Body of pancreas (tissue), 4 donors: ENCODE results near the gene DUOXA1. TPM values are rescaled to one million over a fixed set of nuclear protein-coding genes. Genes with fewer than 3 reads are reported as not detected.

Experiments
- ATAC-seq: fragments of 150-250 bp; one replicate; pipeline ENCODE4 v1.9.1; 2016
- DNase-seq, 4 donors: peaks; one replicate each; pipeline ENCODE4 v3.0.0-alpha.2; 2019
- H3K27ac ChIP-seq, 4 donors: fragments of 200-600 bp; sonication (generic); 1 replicate in 3 of 4; 2 replicates in 1 of 4; pipeline versions ENCODE4 v1.5.1 to v1.6.1; 2016 to 2019; ENCODE audit warnings: mild to moderate bottlenecking in 1 of 4, mixed read lengths in 1 of 4, moderate library complexity in 1 of 4
- H3K27me3 ChIP-seq, 2 donors: fragments of 200-600 bp; sonication (generic); one replicate each; pipeline ENCODE4 v1.6.0; 2016; ENCODE audit warnings: mild to moderate bottlenecking in 1 of 2
- H3K36me3 ChIP-seq, 2 donors: fragments of 200-600 bp; sonication (generic); replicated peaks in 1 of 2; 2 replicates each; pipeline ENCODE4 v1.5.1; 2016; ENCODE audit warnings: low read depth in 2 of 2; ENCODE audit not compliant: insufficient read depth in 1 of 2
- H3K4me1 ChIP-seq: fragments of 200-600 bp; sonication (generic); one replicate; pipeline ENCODE4 v1.6.0; 2016
- H3K4me3 ChIP-seq, 2 donors: fragments of 200-600 bp; sonication (generic); 1 replicate in 1 of 2; 2 replicates in 1 of 2; pipeline ENCODE4 v1.5.1; 2016 to 2019
- H3K9me3 ChIP-seq, 3 donors: fragments of 200-600 bp; sonication (generic); 1 replicate in 2 of 3; 2 replicates in 1 of 3; pipeline ENCODE4 v1.5.1; 2016
- POLR2A ChIP-seq, 3 donors: fragments of 450-650 bp; IDR thresholded peaks; one replicate each; pipeline ENCODE4 v1.6.1; 2016; ENCODE audit warnings: antibody characterized with exemption in 3 of 3, mild to moderate bottlenecking in 2 of 3
- WGBS, 2 donors: methylation state at CpG; one replicate each; pipeline ENCODE4 v1.1.5; 2017; 5-methylcytosine and 5-hydroxymethylcytosine counted together
- intact Hi-C: fragments of 100-400 bp; cut with DNase I; formaldehyde crosslinking; loops from one replicate; pipeline ENCODE4 v1.15.1; 2023
- total RNA-seq, 2 donors: library from RNA; depleted of rRNA; stranded (reverse); fragments of >200 nt; gene quantifications; one replicate each; pipeline ENCODE4 v1.1.0, GENCODE V29; 2016
- TF ChIP-seq, protein P1 (sequence below), 7 experiments: fragments of 450-650 bp in 4 of 7; fragments of 200-600 bp in 3 of 7; sonication (generic) in 3 of 7; IDR thresholded peaks; one replicate each; pipeline ENCODE4 v1.5.1; 2016 to 2019; ENCODE audit warnings: antibody characterized with exemption in 7 of 7

Gene DUOXA1, protein sequence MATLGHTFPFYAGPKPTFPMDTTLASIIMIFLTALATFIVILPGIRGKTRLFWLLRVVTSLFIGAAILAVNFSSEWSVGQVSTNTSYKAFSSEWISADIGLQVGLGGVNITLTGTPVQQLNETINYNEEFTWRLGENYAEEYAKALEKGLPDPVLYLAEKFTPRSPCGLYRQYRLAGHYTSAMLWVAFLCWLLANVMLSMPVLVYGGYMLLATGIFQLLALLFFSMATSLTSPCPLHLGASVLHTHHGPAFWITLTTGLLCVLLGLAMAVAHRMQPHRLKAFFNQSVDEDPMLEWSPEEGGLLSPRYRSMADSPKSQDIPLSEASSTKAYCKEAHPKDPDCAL
- not detected for total RNA-seq

GRCh38 chr15:45129651-45130129 is at the start of gene DUOXA1, which contains the start of gene DUOX1:
Gene DUOXA1, minus strand, starts transcription at chr15:45129879. Its CDS starts 6,865 bp downstream, at chr15:45123014.
Gene DUOX1, plus strand, starts transcription at chr15:45129994. Its CDS starts 1,973 bp downstream, at chr15:45131967.
- ATAC-seq = no peak

GRCh38 chr15:45177285-45177684 is 47.6 kb upstream of the DUOXA1 start:
- ATAC-seq (no peak), DNase-seq (no peak)
- H3K9me3 ChIP-seq = no peaks in the 10 kb centered on the region
- TF ChIP-seq, protein P1, sequence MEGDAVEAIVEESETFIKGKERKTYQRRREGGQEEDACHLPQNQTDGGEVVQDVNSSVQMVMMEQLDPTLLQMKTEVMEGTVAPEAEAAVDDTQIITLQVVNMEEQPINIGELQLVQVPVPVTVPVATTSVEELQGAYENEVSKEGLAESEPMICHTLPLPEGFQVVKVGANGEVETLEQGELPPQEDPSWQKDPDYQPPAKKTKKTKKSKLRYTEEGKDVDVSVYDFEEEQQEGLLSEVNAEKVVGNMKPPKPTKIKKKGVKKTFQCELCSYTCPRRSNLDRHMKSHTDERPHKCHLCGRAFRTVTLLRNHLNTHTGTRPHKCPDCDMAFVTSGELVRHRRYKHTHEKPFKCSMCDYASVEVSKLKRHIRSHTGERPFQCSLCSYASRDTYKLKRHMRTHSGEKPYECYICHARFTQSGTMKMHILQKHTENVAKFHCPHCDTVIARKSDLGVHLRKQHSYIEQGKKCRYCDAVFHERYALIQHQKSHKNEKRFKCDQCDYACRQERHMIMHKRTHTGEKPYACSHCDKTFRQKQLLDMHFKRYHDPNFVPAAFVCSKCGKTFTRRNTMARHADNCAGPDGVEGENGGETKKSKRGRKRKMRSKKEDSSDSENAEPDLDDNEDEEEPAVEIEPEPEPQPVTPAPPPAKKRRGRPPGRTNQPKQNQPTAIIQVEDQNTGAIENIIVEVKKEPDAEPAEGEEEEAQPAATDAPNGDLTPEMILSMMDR (IDR thresholded peaks at IDR 0.05) = no peak
- TF ChIP-seq POLR2A (IDR thresholded peaks at IDR 0.05) = no peak
- WGBS, 2 donors = 94 to 97% methylated on average over 3 of the region's 3 CpGs
- no peaks in the 10 kb centered on the region for H3K27me3 ChIP-seq
- intact Hi-C loops = no loop called here
- H3K27ac ChIP-seq = no peak overlapping the region
- H3K4me1 ChIP-seq = no peaks in the 10 kb centered on the region
- no peak overlapping the region for H3K4me3 ChIP-seq
- no peaks in the 10 kb centered on the region for H3K36me3 ChIP-seq

More at GRCh38 chr15:45129651-45130129, at the start of gene DUOXA1, which contains the start of gene DUOX1:
- H3K36me3 ChIP-seq = no peaks in the 10 kb centered on the region
- DNase-seq = no peak
- intact Hi-C loops = no loop called here
- no peak within 1 kb of the TSS for H3K4me3 ChIP-seq
- WGBS, 2 donors = 12 to 36% methylated on average over 7 to 45 of the region's 46 CpGs
- no peaks in the 10 kb centered on the region for H3K27me3 ChIP-seq
- H3K27ac ChIP-seq = no peak within 1 kb of the TSS
- no peaks in the 10 kb centered on the region for H3K9me3 ChIP-seq
- TF ChIP-seq POLR2A (IDR thresholded peaks at IDR 0.05) = no peak
- TF ChIP-seq, protein P1 (IDR thresholded peaks at IDR 0.05) = no peak
- peaks cover 5% of the 10 kb centered on the region for H3K4me1 ChIP-seq

DNA sequence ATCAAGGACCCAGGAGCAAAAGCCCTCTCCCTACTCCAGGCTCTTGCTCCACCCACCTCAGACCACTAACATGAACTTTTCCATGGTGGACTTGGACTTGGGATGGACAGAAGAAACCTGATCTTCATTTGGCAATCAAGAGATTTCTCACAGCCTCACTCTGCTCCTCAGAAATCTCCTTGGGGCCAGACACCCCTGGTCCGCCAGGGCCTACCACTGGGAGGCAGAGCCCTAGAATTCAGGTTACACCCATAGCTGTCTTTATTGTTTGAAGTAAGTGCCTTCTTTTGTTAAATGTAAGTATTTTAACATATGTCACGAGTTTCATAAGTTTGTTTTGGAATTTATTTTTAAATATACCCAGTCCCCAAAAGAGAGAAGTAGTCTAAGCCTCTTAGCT is 44.9 kb upstream of the DUOXA1 start:
- DNase-seq = no peak
- ATAC-seq = no peak
- intact Hi-C loops = no loop called here
- H3K9me3 ChIP-seq = no peaks in the 10 kb centered on the region
- TF ChIP-seq, protein P1 (IDR thresholded peaks at IDR 0.05) = no peak
- TF ChIP-seq POLR2A (IDR thresholded peaks at IDR 0.05) = no peak
- H3K27ac ChIP-seq = no peak overlapping the region
- no peaks in the 10 kb centered on the region for H3K27me3 ChIP-seq
- H3K36me3 ChIP-seq = no peaks in the 10 kb centered on the region
- no peaks in the 10 kb centered on the region for H3K4me1 ChIP-seq
- H3K4me3 ChIP-seq = no peak overlapping the region
- 85 to 92% methylated on average over 2 of the region's 2 CpGs for WGBS, 2 donors

DNA sequence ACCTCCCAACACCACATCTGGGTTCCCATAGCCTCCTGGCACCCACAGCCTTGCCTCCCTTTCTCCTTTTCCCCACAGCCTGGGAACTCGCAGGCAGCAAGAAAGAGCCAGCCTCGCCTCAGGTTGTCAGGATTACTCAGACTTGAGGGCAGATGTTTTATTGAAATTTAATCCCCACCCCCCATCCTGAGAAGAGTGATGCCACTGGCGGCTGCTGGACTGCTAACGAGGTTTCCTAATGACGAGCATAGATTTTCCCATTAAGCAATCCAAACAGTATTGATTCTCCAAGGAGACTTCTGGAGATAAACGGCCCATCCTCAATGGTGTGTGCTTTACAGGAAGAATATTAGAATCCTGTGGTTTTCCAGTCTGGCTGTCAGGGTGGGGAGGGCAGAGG is 44.4 kb upstream of the DUOXA1 start:
- ATAC-seq = no peak

More for the DNA sequence above, 44.4 kb upstream of the DUOXA1 start:
- no peak for DNase-seq
- Histone ChIP-seq H3K4me3 (no peak overlapping the region), H3K27ac (no peak overlapping the region), H3K4me1 (no peaks in the 10 kb centered on the region), H3K9me3 (no peaks in the 10 kb centered on the region), H3K27me3 (no peaks in the 10 kb centered on the region), H3K36me3 (no peaks in the 10 kb centered on the region)
- TF ChIP-seq, protein P1 (IDR thresholded peaks at IDR 0.05) = no peak
- no peak for TF ChIP-seq POLR2A (IDR thresholded peaks at IDR 0.05)
- intact Hi-C loops = no loop called here
- 75 to 89% methylated on average over 5 to 6 of the region's 6 CpGs for WGBS, 2 donors
